ENCODE results near the gene SKAP1. TPM values are rescaled to one million over a fixed set of nuclear protein-coding genes. Genes with fewer than 3 reads are reported as not detected.

The SKAP1 gene
- total and polyA plus RNA-seq, 2 experiments from 2014 or later, result 0.27 TPM; not detected in 1

- H3K27ac ChIP-seq (ENCODE audit: low read depth), result no peak overlapping the region
- H3K9me2 ChIP-seq (ENCODE audit: insufficient read depth), result no peaks in the 10 kb centered on the region
- Mint-ChIP-seq H3K27me3 (ENCODE audit: insufficient read depth, low read depth, poor library complexity) (no peaks in the 10 kb centered on the region), H3K4me1 (peaks cover 31% of the 10 kb centered on the region), H3K9me3 (no peaks in the 10 kb centered on the region), H3K27ac (no peak overlapping the region), H3K36me3 (ENCODE audit: low read depth) (no peaks in the 10 kb centered on the region), H3K4me3 (no peak overlapping the region)
- H3F3A ChIP-seq (replicated peaks; ENCODE audit: low read depth), result no peaks in the 10 kb centered on the region
- no peaks in the 10 kb centered on the region for H3K27me3 ChIP-seq (ENCODE audit: insufficient read depth)
- H2AFZ ChIP-seq, result no peak overlapping the region
- peaks cover 16% of the 10 kb centered on the region for H3K4me1 ChIP-seq (ENCODE audit: insufficient read depth)
- no peaks in the 10 kb centered on the region for H3K36me3 ChIP-seq (ENCODE audit: insufficient read depth)
- no peak overlapping the region for H3K4me3 ChIP-seq
- H3K79me2 ChIP-seq (replicated peaks; ENCODE audit: insufficient read depth), result no peaks in the 10 kb centered on the region
- no peak overlapping the region for H3K4me2 ChIP-seq
- DNase-seq (ENCODE audit: low spot score), result no peak
- no peak for ATAC-seq
- TF ChIP-seq STAT1 (IDR thresholded peaks at IDR 0.05; ENCODE audit: unreplicated experiment) (no peak), NANOG (IDR thresholded peaks at IDR 0.05; ENCODE audit: borderline replicate concordance) (no peak), JUNB (IDR thresholded peaks at IDR 0.05; ENCODE audit: unreplicated experiment) (no peak), ZNF114 (CRISPR knock-in tag; IDR thresholded peaks at IDR 0.05) (no peak), ETS1 (IDR thresholded peaks at IDR 0.05) (no peak), ZNF331 (CRISPR knock-in tag; IDR thresholded peaks at IDR 0.05; ENCODE audit: low read depth) (no peak), ZNF462 (CRISPR knock-in tag; IDR thresholded peaks at IDR 0.05) (no peak)
- TF ChIP-seq, protein P1, sequence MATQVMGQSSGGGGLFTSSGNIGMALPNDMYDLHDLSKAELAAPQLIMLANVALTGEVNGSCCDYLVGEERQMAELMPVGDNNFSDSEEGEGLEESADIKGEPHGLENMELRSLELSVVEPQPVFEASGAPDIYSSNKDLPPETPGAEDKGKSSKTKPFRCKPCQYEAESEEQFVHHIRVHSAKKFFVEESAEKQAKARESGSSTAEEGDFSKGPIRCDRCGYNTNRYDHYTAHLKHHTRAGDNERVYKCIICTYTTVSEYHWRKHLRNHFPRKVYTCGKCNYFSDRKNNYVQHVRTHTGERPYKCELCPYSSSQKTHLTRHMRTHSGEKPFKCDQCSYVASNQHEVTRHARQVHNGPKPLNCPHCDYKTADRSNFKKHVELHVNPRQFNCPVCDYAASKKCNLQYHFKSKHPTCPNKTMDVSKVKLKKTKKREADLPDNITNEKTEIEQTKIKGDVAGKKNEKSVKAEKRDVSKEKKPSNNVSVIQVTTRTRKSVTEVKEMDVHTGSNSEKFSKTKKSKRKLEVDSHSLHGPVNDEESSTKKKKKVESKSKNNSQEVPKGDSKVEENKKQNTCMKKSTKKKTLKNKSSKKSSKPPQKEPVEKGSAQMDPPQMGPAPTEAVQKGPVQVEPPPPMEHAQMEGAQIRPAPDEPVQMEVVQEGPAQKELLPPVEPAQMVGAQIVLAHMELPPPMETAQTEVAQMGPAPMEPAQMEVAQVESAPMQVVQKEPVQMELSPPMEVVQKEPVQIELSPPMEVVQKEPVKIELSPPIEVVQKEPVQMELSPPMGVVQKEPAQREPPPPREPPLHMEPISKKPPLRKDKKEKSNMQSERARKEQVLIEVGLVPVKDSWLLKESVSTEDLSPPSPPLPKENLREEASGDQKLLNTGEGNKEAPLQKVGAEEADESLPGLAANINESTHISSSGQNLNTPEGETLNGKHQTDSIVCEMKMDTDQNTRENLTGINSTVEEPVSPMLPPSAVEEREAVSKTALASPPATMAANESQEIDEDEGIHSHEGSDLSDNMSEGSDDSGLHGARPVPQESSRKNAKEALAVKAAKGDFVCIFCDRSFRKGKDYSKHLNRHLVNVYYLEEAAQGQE (IDR thresholded peaks at IDR 0.05; ENCODE audit: unreplicated experiment), result no peak
- H4K20me1 ChIP-seq (replicated peaks; ENCODE audit: insufficient read depth), result no peaks in the 10 kb centered on the region
Measured at GRCh38 chr17:48247038-48247437, 183.0 kb downstream of the SKAP1 start.

Measured in GM23338 (cell line).